ENCODE results near the gene TMEM200B.
"Not testable (repeated sequence)": the region's sequence is repeated elsewhere in the genome, so short reads cannot be mapped to it uniquely, and the experiment has no call there.

DNA sequence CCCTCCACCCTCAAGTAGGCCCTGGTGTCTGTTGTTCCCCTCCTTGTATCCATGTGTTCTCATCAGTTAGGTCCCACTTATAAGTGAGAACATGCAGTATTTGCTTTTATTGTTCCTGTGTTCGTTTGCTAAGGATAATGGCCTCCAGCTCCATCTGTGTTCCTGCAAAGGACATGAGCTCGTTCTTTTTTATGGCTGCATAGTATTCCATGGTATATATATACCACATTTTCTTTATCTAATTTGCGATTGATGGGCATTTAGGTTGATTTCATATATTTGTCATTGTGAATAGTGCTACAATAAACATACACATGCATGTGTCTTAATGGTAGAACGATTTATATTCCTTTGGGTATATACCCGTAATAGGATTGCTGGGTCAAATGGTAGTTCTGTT lies 31.0 kb downstream of the TMEM200B start:
- TF ChIP-seq, protein P1, sequence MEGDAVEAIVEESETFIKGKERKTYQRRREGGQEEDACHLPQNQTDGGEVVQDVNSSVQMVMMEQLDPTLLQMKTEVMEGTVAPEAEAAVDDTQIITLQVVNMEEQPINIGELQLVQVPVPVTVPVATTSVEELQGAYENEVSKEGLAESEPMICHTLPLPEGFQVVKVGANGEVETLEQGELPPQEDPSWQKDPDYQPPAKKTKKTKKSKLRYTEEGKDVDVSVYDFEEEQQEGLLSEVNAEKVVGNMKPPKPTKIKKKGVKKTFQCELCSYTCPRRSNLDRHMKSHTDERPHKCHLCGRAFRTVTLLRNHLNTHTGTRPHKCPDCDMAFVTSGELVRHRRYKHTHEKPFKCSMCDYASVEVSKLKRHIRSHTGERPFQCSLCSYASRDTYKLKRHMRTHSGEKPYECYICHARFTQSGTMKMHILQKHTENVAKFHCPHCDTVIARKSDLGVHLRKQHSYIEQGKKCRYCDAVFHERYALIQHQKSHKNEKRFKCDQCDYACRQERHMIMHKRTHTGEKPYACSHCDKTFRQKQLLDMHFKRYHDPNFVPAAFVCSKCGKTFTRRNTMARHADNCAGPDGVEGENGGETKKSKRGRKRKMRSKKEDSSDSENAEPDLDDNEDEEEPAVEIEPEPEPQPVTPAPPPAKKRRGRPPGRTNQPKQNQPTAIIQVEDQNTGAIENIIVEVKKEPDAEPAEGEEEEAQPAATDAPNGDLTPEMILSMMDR (IDR thresholded peaks at IDR 0.05): not testable (repeated sequence)
- TF ChIP-seq POLR2A (IDR thresholded peaks at IDR 0.05): not testable (repeated sequence)
